ENCODE results near the gene FERD3L. TPM values are rescaled to one million over a fixed set of nuclear protein-coding genes. Genes with fewer than 3 reads are reported as not detected.

FERD3L gene
- total and polyA plus RNA-seq, 2 donors (not counting 3 experiments of a cell fraction or from before 2014, with no cell fraction given) = not detected

- peaks cover 4 to 36% of the 10 kb centered on the region in 2 experiments for H3K27me3 ChIP-seq (ENCODE audit: control insufficient read depth in 2 of 2, insufficient read depth in 2 of 2, low read length in 2 of 2)
- no TSS peak for BruUV-seq (replicated peaks)
- FAIRE-seq (no peak), DNase-seq (ENCODE audit: low read depth, low spot score) (no peak)
- H3K9me3 ChIP-seq (replicated peaks; ENCODE audit: control insufficient read depth, insufficient read depth, low read length) = no peaks in the 10 kb centered on the region
- H3K4me2 ChIP-seq (ENCODE audit: insufficient read depth, low read length) = no peak overlapping the region
- no peak overlapping the region for H3K27ac ChIP-seq (ENCODE audit: insufficient read depth, low read depth, low read length)
- TF ChIP-seq JUN (IDR thresholded peaks at IDR 0.05; ENCODE audit: borderline replicate concordance, insufficient read depth, insufficient read length, low read depth) (no peak), POLR2A (IDR thresholded peaks at IDR 0.05; ENCODE audit: low read depth, low read length) (no peak), POLR2AphosphoS5 (IDR thresholded peaks at IDR 0.05; ENCODE audit: insufficient read depth, low read depth, low read length) (no peak), MYC (IDR thresholded peaks at IDR 0.05; ENCODE audit: low read depth, low read length) (no peak), CTCF (IDR thresholded peaks at IDR 0.05; ENCODE audit: extremely low read depth in 1 of 2, insufficient read depth in 1 of 2, low read depth in 1 of 2, low read length in 2 of 2) (no peak), FOS (IDR thresholded peaks at IDR 0.05; ENCODE audit: borderline replicate concordance, insufficient read depth, low read length) (no peak), GATA2 (IDR thresholded peaks at IDR 0.05; ENCODE audit: insufficient read depth, insufficient read length, low read depth, low read length) (no peak), MAX (IDR thresholded peaks at IDR 0.05; ENCODE audit: insufficient read depth, insufficient read length) (no peak), EZH2 (IDR thresholded peaks at IDR 0.05; ENCODE audit: borderline replicate concordance, low read depth, low read length, severe bottlenecking) (no peak)
- ChIA-PET CTCF (interaction anchor here (1.2 kb wide), 1 partner anchor 743 kb away, joined by 3 read pairs; no protein-coding TSS in a partner anchor), POLR2A (no interaction called here)
- H2AFZ ChIP-seq (ENCODE audit: low read depth, low read length) = no peak overlapping the region
- H3K4me3 ChIP-seq (replicated peaks in 1 of 3; ENCODE audit: insufficient read depth in 1 of 3, low read depth in 1 of 3, low read length in 3 of 3) = no peak overlapping the region
- H3K79me2 ChIP-seq (ENCODE audit: control insufficient read depth, insufficient read depth, low read length) = no peaks in the 10 kb centered on the region
- no peaks in the 10 kb centered on the region for H3K4me1 ChIP-seq (ENCODE audit: control insufficient read depth, extremely low read depth, insufficient read depth, low read length)
- no peaks in the 10 kb centered on the region for H3K9me1 ChIP-seq (replicated peaks; ENCODE audit: control insufficient read depth, extremely low read depth, insufficient read depth, low read length)
- no peaks in the 10 kb centered on the region for H4K20me1 ChIP-seq (replicated peaks; ENCODE audit: control insufficient read depth, extremely low read depth, insufficient read depth, low read length)
- no peaks in the 10 kb centered on the region for H3K36me3 ChIP-seq (ENCODE audit: control insufficient read depth in 2 of 2, extremely low read depth in 1 of 2, insufficient read depth in 2 of 2, low read length in 2 of 2)
- intact Hi-C loops (cut with micrococcal nuclease) = loop anchor here (2.0 kb wide), 1 partner anchor 15 kb away; no protein-coding TSS in a partner anchor
- dilution Hi-C loops (cut with MboI; ENCODE audit: extremely low pct_ligation_motif_present, low sequenced_read_pairs) = no loop called here
- H3K9ac ChIP-seq (replicated peaks; ENCODE audit: extremely low read depth, insufficient read depth, low read length) = no peak overlapping the region
These were observed 49.8 kb downstream of the FERD3L start for GRCh38 chr7:19095353-19095860.

Other genes with a start within 250 kb of the FERD3L start
- gene TWIST1, start 27.8 kb downstream of the FERD3L start, total RNA-seq = not detected in 2 replicates
- not detected in 2 replicates for gene TWIST1, start 27.8 kb downstream of the FERD3L start, polyA plus RNA-seq

Measured in endothelial cell of umbilical vein (primary cell).